Neural cell (in vitro differentiated cells): ENCODE data around the gene BRICD5. TPM values are rescaled to one million over a fixed set of nuclear protein-coding genes. Genes with fewer than 3 reads are reported as not detected.

Experiments
- H2AFZ ChIP-seq: fragments of 200-600, 300-800 bp; sonication (generic), shearing (Covaris generic); 2 replicates; pipeline ENCODE4 v1.6.0; 2014; ENCODE audit warnings: low read depth, mild to moderate bottlenecking, antibody characterized with exemption, low read length, moderate library complexity
- H3F3A ChIP-seq: fragments of 200-600 bp; shearing (Covaris generic); 2 replicates; pipeline ENCODE4 v1.6.1; 2016; ENCODE audit warnings: mild to moderate bottlenecking, moderate library complexity, mixed read lengths, antibody characterized with exemption, low read length; ENCODE audit not compliant: insufficient read depth, poor library complexity, severe bottlenecking
- H3K27ac ChIP-seq: fragments of 200-600, 300-800 bp; sonication (generic), shearing (Covaris generic); 2 replicates; pipeline ENCODE4 v1.5.1; 2014; ENCODE audit warnings: mild to moderate bottlenecking, low read length, moderate library complexity
- H3K27me3 ChIP-seq: fragments of 300-800, 200-600 bp; sonication (generic), shearing (Covaris generic); 2 replicates; pipeline ENCODE4 v1.6.0; 2014; ENCODE audit warnings: mild to moderate bottlenecking, low read depth, low read length, moderate library complexity; ENCODE audit not compliant: insufficient read depth
- H3K36me3 ChIP-seq: fragments of 300-800, 200-600 bp; sonication (generic), shearing (Covaris generic); 2 replicates; pipeline ENCODE4 v1.5.1; 2014; ENCODE audit warnings: mild to moderate bottlenecking, antibody characterized with exemption, low read length, moderate library complexity; ENCODE audit not compliant: insufficient read depth
- H3K4me2 ChIP-seq: fragments of 300-800, 200-600 bp; sonication (generic), shearing (Covaris generic); 2 replicates; pipeline ENCODE4 v1.6.0; 2014; ENCODE audit warnings: mild to moderate bottlenecking, low read length
- H3K4me3 ChIP-seq: fragments of 300-800, 200-600 bp; sonication (generic), shearing (Covaris generic); 2 replicates; pipeline ENCODE4 v1.5.1; 2014; ENCODE audit warnings: mild to moderate bottlenecking, low read length, moderate library complexity
- H3K79me2 ChIP-seq: fragments of 200-600 bp; shearing (Covaris generic); replicated peaks from 2 replicates; pipeline ENCODE4 v1.6.0; 2014; ENCODE audit warnings: mild to moderate bottlenecking, low read length, moderate library complexity; ENCODE audit not compliant: insufficient read depth
- H3K9ac ChIP-seq: fragments of 300-800, 200-600 bp; sonication (generic), shearing (Covaris generic); 2 replicates; pipeline ENCODE4 v1.6.1; 2016; ENCODE audit warnings: mild to moderate bottlenecking, low read length, mixed read lengths
- H3K9me2 ChIP-seq: fragments of 200-600 bp; shearing (Covaris generic); 2 replicates; pipeline ENCODE4 v1.6.1; 2016; ENCODE audit warnings: mild to moderate bottlenecking, low read length, mixed read lengths; ENCODE audit not compliant: insufficient read depth
- H3K9me3 ChIP-seq: fragments of 200-600, 300-800 bp; sonication (generic), shearing (Covaris generic); 2 replicates; pipeline ENCODE4 v1.6.1; 2016; ENCODE audit warnings: mild to moderate bottlenecking, mixed run types, low read length, moderate library complexity, mixed read lengths
- H4K20me1 ChIP-seq: fragments of 200-600 bp; shearing (Covaris generic); 2 replicates; pipeline ENCODE4 v1.6.1; 2016; ENCODE audit warnings: mild to moderate bottlenecking, mixed run types; ENCODE audit not compliant: insufficient read depth
- CTCF ChIP-seq: fragments of 450-650 bp; IDR thresholded peaks from 2 replicates; pipeline ENCODE4 v1.5.1; 2014; ENCODE audit warnings: antibody characterized with exemption, mild to moderate bottlenecking, moderate library complexity; ENCODE audit not compliant: poor library complexity, severe bottlenecking
- EP300 ChIP-seq: fragments of 450-650 bp; conservative IDR thresholded peaks from 2 replicates; pipeline ENCODE4 v1.6.1; 2014; ENCODE audit warnings: antibody characterized with exemption, mild to moderate bottlenecking, moderate library complexity; ENCODE audit not compliant: poor library complexity, severe bottlenecking
- EZH2 ChIP-seq: fragments of 200-600, 300-800 bp; shearing (Covaris generic), sonication (generic); IDR thresholded peaks from 2 replicates; pipeline ENCODE4 v1.6.1; 2014; ENCODE audit warnings: antibody characterized with exemption, low read length, borderline replicate concordance, mild to moderate bottlenecking; ENCODE audit not compliant: insufficient read depth, poor library complexity, severe bottlenecking
- MXI1 ChIP-seq: fragments of 450-650 bp; conservative IDR thresholded peaks from 2 replicates; pipeline ENCODE4 v1.6.1; 2014; ENCODE audit warnings: antibody characterized with exemption, mild to moderate bottlenecking; ENCODE audit not compliant: poor library complexity, severe bottlenecking
- POLR2AphosphoS5 ChIP-seq: IDR thresholded peaks from 2 replicates; pipeline ENCODE4 v1.6.1; 2012
- RAD21 ChIP-seq: fragments of 450-650 bp; conservative IDR thresholded peaks from 2 replicates; pipeline ENCODE4 v1.6.1; 2014; ENCODE audit warnings: antibody characterized with exemption, mild to moderate bottlenecking, moderate library complexity
- REST ChIP-seq: IDR thresholded peaks from 2 replicates; pipeline ENCODE4 v1.6.1; 2012; ENCODE audit warnings: borderline replicate concordance
- SMC3 ChIP-seq: fragments of 450-650 bp; conservative IDR thresholded peaks from 2 replicates; pipeline ENCODE4 v1.6.1; 2014; ENCODE audit warnings: antibody characterized with exemption, mild to moderate bottlenecking, moderate library complexity; ENCODE audit not compliant: poor library complexity
- TAF1 ChIP-seq: IDR thresholded peaks from 2 replicates; pipeline ENCODE4 v1.6.1; 2012; ENCODE audit warnings: low read depth
- polyA plus RNA-seq: library from polyadenylated mRNA; depleted of rRNA; stranded (reverse); fragments of >200 nt; gene quantifications from 2 replicates; pipeline ENCODE4 v1.2.3, GENCODE V29; 2014

Gene BRICD5
- polyA plus RNA-seq, 1 donor from 2014 or later = 39.2 TPM

- Histone ChIP-seq H3F3A (no peaks in the 10 kb centered on the region), H3K9me3 (no peaks in the 10 kb centered on the region), H4K20me1 (no peaks in the 10 kb centered on the region), H3K9ac (no peak overlapping the region), H3K4me3 (no peak overlapping the region), H3K36me3 (no peaks in the 10 kb centered on the region), H3K27ac (no peak overlapping the region), H3K4me2 (no peak overlapping the region), H3K27me3 (no peaks in the 10 kb centered on the region), H3K79me2 (no peaks in the 10 kb centered on the region), H3K9me2 (no peaks in the 10 kb centered on the region), H2AFZ (no peak overlapping the region)
- TF ChIP-seq EP300 (no peak), REST (no peak), SMC3 (no peak), EZH2 (no peak), RAD21 (no peak), CTCF (no peak), MXI1 (no peak), TAF1 (no peak), POLR2AphosphoS5 (no peak)
Observed at GRCh38 chr16:2166263-2167067, 44.2 kb downstream of the BRICD5 start.

- H3K27ac ChIP-seq = no peak overlapping the region
- H3K27me3 ChIP-seq = no peaks in the 10 kb centered on the region
- no peaks in the 10 kb centered on the region for H3K36me3 ChIP-seq
- H3F3A ChIP-seq = no peaks in the 10 kb centered on the region
- no peak overlapping the region for H3K4me3 ChIP-seq
- no peaks in the 10 kb centered on the region for H3K9me3 ChIP-seq
- H3K9me2 ChIP-seq = no peaks in the 10 kb centered on the region
- no peak for TF ChIP-seq REST
- no peak for TF ChIP-seq MXI1
- no peak overlapping the region for H2AFZ ChIP-seq
- H4K20me1 ChIP-seq = no peaks in the 10 kb centered on the region
- H3K9ac ChIP-seq = no peak overlapping the region
- H3K4me2 ChIP-seq = no peak overlapping the region
- no peaks in the 10 kb centered on the region for H3K79me2 ChIP-seq
Observed at GRCh38 chr16:2165861-2166260, 44.8 kb downstream of the BRICD5 start.
